HG02852 (cell line): ENCODE results near the gene SLC38A2.
A peak's percentile ranks its signal among the peaks of the same experiment; 100 is the strongest.

Source experiments
- ATAC-seq: cut with Tn5 transposase; IDR thresholded peaks from one replicate; pipeline ENCODE4 v1.9.1; 2021; ENCODE audit warnings: mild to moderate bottlenecking, moderate library complexity; ENCODE audit not compliant: unreplicated experiment

Gene SLC38A2

GRCh38 chr12:46395388-46395787 is 22.8 kb upstream of the SLC38A2 start:
- no peak for ATAC-seq

DNA sequence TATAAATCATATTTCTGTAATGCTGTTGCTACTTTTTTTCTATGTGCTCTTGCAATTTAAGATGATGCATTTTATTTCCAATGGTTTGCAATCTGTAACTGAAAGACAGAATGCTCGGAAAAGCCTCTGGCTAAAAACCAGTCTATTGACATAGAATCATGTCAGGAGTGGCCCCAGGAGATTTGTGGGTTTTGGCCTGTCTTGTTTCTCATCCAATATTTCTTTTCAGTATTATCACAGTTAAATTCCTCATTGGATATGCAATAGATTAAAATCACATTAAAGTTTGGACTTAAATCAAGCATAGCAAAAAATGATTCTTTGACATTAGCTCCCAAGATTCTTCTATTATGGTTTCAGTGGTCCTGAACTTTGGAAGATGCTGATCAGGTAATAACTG is 19.1 kb upstream of the SLC38A2 start:
- ATAC-seq: no peak

DNA sequence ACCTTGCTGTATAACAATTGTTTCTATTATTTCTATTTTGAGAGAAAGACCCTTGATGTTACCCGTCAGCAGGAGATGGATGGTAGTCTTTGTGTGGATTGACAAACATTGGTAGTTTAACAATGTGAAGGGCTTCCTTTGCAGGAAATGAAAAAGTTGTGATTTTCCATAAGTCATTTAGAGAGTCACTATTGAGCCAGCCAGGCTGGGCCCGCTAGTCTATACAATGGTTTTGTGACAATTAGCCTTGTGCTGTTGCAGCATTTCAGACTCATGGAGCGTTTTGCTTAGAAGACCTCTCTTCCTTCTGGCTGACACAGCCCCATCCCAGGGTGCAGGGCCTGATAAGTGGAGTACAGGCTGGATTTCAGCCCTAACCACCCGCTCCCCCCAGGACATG is 18.3 kb upstream of the SLC38A2 start:
- ATAC-seq: no peak

- no peak for ATAC-seq
These were observed 17.7 kb upstream of the SLC38A2 start for GRCh38 chr12:46390304-46390703.

- no peak for ATAC-seq
These were observed 16.6 kb upstream of the SLC38A2 start for GRCh38 chr12:46389031-46389616.

DNA sequence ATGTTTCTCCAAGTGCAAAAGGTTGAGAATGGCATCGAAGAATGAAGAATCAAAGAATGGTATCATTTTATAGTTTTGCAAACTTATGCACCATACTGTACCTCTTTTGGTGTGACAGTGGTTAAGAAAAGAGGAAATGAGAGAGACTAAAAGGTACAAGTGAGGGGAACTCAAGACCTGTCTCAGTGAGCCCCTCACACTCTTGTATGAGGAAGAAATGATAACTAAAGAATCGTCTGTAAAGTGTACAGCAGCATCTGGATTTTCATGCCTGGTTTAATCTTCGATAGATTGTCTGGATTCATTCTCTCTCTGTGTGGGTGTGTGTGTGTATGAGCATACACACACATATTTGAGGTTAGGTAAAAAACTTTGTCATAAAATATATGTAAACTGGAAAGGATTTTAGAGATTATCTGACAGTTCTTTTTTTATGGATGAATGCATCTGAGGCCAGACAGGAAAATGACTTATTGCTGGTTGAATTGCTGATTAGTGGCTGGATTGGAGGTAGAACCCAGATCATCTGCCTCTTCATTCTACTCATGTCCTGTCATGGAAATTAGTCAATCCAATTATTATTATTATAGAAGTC is 16.0 kb upstream of the SLC38A2 start:
- peak; percentile 66 for ATAC-seq

DNA sequence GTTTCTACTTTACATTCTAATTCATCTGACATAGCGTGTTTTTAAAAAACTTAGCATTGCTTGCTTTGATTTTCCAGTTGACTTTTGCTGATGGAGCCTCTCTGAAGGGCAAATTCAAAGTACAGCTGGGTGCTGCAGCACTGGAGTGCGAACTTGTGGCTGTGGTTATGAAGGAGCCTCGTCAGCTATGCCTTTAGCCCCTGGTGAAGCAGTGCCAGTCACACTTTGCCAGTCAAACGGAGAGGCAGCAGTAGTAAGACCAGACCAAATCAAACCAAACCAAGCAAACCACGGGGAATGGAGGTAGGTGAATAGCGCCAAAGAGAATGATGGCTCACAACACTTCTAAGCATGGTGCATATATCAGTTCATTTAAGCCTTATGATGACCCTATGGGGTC is 15.1 kb upstream of the SLC38A2 start:
- ATAC-seq: no peak

DNA sequence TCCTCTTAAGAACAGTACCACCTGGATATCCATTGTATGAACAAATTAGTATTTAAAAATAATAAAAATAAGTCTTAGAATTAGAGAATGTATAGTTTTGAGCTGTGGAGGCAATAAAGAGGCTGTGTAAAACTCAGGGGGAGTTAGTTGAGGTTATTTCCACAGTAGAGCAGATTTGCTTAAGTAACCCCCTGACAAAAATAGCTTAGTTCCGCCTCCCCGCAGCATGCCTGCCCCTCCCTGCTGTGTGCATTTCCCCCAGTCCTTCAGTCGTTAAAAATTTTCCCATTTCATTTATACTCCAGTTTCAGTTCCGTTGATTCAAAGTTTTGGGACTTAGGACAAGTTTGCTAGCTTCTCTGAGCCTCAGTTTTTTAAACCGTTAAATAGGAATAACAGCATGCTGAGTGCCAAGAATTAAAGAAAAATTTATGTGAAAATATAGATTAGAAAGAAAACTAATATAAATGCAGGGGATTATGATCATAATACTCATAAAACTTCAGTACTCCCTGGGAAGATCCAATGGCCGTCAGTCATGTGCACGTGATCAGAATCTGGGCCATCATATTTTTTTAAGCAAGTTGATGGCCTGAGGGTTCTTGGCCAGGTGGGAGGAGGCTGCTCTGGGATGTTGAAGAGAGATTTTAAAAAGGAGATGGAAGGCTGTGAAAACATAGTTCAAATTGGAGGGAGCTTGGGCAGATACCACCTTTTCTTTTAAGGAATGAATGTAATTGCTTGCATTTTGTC is 14.5 kb upstream of the SLC38A2 start:
- ATAC-seq: peak; percentile 24

GRCh38 chr12:46386360-46386867 is 13.8 kb upstream of the SLC38A2 start:
- no peak for ATAC-seq

DNA sequence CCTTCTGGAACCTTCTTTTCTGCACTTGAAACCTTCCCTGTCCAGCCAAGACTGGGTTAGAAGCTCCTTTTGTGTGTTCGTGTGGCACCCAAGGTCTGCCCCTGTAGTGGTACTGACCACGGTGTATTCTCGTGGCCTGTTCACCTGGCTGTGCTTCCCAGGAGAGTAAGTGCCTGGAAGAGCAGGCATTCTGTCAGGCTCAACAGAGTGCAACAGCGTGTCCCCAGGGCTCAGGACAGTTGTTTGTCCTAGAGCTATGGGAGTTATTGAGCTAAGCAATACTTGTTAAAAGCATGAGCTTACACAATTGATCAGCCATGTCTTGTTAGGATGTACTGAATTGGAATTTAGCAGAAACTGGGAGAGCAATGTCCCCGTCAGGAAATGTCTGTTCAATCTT is 12.9 kb upstream of the SLC38A2 start:
- ATAC-seq: no peak

GRCh38 chr12:46384451-46385309 is 12.1 kb upstream of the SLC38A2 start:
- no peak for ATAC-seq

DNA sequence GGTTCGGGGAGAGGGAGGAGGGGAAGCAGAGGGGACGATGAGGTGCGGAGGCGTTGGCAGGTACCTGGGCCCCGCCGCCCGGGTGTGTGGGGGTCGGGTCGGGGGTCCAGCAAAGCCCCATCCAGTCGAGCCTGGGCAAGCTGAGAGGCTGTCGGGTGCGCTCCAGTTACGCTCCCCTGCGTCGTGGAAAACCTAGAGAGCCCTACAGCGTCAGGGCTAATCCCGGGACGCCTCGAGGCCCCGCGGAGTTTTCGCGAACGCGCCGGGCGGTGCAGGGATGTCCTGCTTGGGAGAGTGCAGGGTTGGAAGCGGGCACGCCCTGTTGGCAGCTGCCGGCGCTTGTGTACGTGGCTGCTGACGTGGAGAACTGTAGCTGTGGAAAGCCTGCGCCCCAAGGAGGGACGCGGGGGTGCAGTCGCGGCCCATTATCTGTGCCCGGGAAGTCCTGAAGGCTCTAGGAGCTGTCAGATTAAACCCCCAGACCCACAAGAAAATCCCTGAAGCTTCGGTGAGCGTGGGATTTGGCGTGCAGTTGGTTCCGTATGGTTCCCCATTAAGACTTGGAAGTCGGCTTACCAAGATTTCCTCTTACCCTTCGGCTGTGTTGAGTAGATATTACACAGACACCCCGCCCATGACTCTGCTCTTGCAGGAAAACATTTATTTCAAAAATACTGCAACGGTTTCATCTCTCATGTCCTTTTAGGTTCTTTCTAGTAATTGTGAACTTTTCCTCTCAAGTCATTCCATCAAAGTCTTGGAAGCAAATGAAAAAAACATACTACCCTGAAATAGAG is 11.3 kb upstream of the SLC38A2 start:
- peak; percentile 35 for ATAC-seq

- peak; percentile 70 for ATAC-seq
These were observed 10.5 kb upstream of the SLC38A2 start for GRCh38 chr12:46382964-46383653.

GRCh38 chr12:46382408-46382963 is 9.9 kb upstream of the SLC38A2 start:
- ATAC-seq: no peak

GRCh38 chr12:46380881-46381280 is 8.3 kb upstream of the SLC38A2 start:
- no peak for ATAC-seq

GRCh38 chr12:46380022-46380796 is 7.6 kb upstream of the SLC38A2 start:
- ATAC-seq: no peak

DNA sequence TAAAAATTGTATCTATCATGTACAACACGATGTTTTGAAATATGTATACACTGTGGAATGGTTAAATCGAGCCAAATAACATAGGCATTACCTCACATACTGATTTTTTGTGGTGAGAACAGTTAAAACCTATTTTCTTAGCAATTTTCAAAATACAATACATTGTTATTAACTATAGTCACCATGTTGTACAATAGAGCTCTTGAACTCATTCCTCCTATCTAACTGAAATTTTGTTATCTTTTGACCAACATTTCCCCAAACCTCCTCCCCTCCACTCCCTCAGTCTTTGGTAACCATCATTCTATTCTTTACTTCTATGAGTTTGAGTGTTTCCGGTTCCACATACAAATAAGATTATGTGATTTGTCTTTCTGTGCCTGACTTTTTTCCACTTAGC is 6.8 kb upstream of the SLC38A2 start:
- no peak for ATAC-seq

GRCh38 chr12:46378530-46378929 is 6.0 kb upstream of the SLC38A2 start:
- no peak for ATAC-seq

DNA sequence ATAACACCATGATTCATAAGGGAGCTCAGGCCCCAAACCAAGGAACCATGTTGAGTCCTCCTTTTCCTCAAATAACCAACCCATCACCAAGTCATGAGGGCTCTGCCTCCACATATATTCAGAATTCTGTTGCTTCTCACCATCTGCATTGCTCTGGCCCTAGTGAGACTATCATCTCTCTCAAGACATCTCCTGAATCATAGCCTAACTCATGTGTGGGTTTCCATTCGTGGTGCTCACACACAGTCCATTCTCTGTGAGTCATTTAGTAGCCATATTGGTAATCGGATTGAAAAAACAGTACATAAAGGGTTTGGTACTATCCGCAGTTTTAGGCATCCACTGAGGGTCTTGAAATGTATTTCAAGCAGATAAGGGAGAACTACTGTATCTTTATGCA is 5.1 kb upstream of the SLC38A2 start:
- ATAC-seq: no peak
